Lower leg skin (tissue), 4 donors: ENCODE measurements around the gene CBX3. TPM values are rescaled to one million over a fixed set of nuclear protein-coding genes. Genes with fewer than 3 reads are reported as not detected.

Source experiments
- DNase-seq, 2 donors: peaks; one replicate each; pipeline ENCODE4 v3.0.0-alpha.2; 2019; ENCODE audit warnings: low spot score in 2 of 2
- H3K4me3 ChIP-seq: fragments of 200-600 bp; sonication (generic); 2 replicates; pipeline ENCODE4 v1.5.1; 2017; ENCODE audit warnings: mild to moderate bottlenecking, low read depth; ENCODE audit not compliant: poor library complexity, severe bottlenecking
- CTCF ChIP-seq, 3 donors: fragments of 450-650 bp; IDR thresholded peaks; one replicate each; pipeline ENCODE4 v1.5.1; 2016; ENCODE audit warnings: antibody characterized with exemption in 3 of 3, mild to moderate bottlenecking in 3 of 3, moderate library complexity in 2 of 3
- POLR2A ChIP-seq, 2 donors: fragments of 450-650 bp; IDR thresholded peaks; one replicate each; pipeline ENCODE4 v1.6.1; 2016 to 2017; ENCODE audit warnings: antibody characterized with exemption in 2 of 2, mild to moderate bottlenecking in 1 of 2, moderate library complexity in 1 of 2
- WGBS, 2 donors: methylation state at CpG; one replicate each; pipeline ENCODE4 v1.1.5; 2018; 5-methylcytosine and 5-hydroxymethylcytosine counted together
- intact Hi-C: fragments of 100-400 bp; cut with DNase I; formaldehyde crosslinking; loops from one replicate; pipeline ENCODE4 v1.15.0; 2023; ENCODE audit warnings: low total_unique reads
- total RNA-seq, 4 donors: library from RNA; depleted of rRNA; stranded (reverse); fragments of >200 nt; gene quantifications; one replicate each; pipeline ENCODE4 v1.1.0, GENCODE V29; 2016

Gene CBX3
- total RNA-seq, 4 donors from 2014 or later: 43.1 to 60.5 (median 51.9) TPM

DNA sequence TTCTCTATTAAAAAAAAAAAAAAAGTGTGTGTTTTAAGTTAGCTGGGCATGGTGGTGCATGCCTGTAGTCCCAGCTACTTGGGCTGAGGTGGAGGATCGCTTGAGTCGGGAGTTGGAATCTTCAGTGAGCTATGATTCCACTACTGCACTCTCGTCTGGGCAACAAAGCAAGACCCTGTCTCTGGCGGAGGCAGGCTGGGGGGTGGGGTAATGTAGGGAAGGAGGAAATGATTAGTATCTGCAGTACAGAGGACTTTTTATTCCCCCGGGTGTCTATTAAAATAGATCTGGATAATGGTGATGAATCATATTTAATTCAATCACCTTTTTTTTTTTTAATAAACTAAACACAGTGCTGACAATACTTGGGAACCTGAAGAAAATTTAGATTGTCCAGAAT, 6.5 kb downstream of the CBX3 start:
- no peak for DNase-seq
- no peak overlapping the region for H3K4me3 ChIP-seq
- 52 to 67% methylated on average over 5 of the region's 5 CpGs for WGBS, 2 donors
- intact Hi-C loops: loop anchor here (10.0 kb wide), 1 partner anchor 957 kb away; the partner anchor contains the start of gene HOXA9
- no peak for TF ChIP-seq CTCF (IDR thresholded peaks at IDR 0.05)
- TF ChIP-seq POLR2A (IDR thresholded peaks at IDR 0.05): no peak

GRCh38 chr7:26212921-26213718, 11.6 kb downstream of the CBX3 start:
- no peak overlapping the region for H3K4me3 ChIP-seq
- no peak for TF ChIP-seq CTCF (IDR thresholded peaks at IDR 0.05)
- DNase-seq: no peak
- 88 to 92% methylated on average over 2 of the region's 2 CpGs for WGBS, 2 donors
- intact Hi-C loops: no loop called here

- H3K4me3 ChIP-seq: no peak overlapping the region
- intact Hi-C loops: no loop called here
- TF ChIP-seq CTCF (IDR thresholded peaks at IDR 0.05): no peak
- TF ChIP-seq POLR2A (IDR thresholded peaks at IDR 0.05): no peak
- no peak for DNase-seq
- 82 to 84% methylated on average over 5 of the region's 5 CpGs for WGBS, 2 donors
These were observed 12.4 kb downstream of the CBX3 start for GRCh38 chr7:26213807-26214515.

GRCh38 chr7:26216049-26216448, 14.5 kb downstream of the CBX3 start:
- no peak for TF ChIP-seq POLR2A (IDR thresholded peaks at IDR 0.05)
- TF ChIP-seq CTCF (IDR thresholded peaks at IDR 0.05): no peak
- WGBS, 2 donors: 71 to 73% methylated on average over 2 of the region's 2 CpGs
- no peak for DNase-seq
- H3K4me3 ChIP-seq: no peak overlapping the region
- intact Hi-C loops: no loop called here

- 79 to 83% methylated on average over 5 of the region's 5 CpGs for WGBS, 2 donors
- DNase-seq: peak in 1 of 2 donors; percentile 40
- no peak overlapping the region for H3K4me3 ChIP-seq
- intact Hi-C loops: no loop called here
- no peak for TF ChIP-seq POLR2A (IDR thresholded peaks at IDR 0.05)
- no peak for TF ChIP-seq CTCF (IDR thresholded peaks at IDR 0.05)
These were observed 22.8 kb downstream of the CBX3 start for GRCh38 chr7:26224359-26224758.
